K562 (cell line): Measurements from ENCODE around the gene PRKCSH. TPM values are rescaled to one million over a fixed set of nuclear protein-coding genes. Genes with fewer than 3 reads are reported as not detected.

Experiments used
- C11orf30 ChIP-seq: fragments of 450-650 bp; IDR thresholded peaks from 2 replicates; pipeline ENCODE4 v1.6.1; 2016; ENCODE audit warnings: low read depth, mild to moderate bottlenecking
- ETV6 ChIP-seq, 3 experiments: fragments of 150-350 bp in 1 of 3; sonication (generic) in 1 of 3; formaldehyde crosslinking in 1 of 3; IDR thresholded peaks; 2 replicates each; pipeline versions ENCODE4 v1.6.1 to v1.8.0; 2014 to 2022; ENCODE audit warnings: borderline replicate concordance in 2 of 3, low read depth in 2 of 3, antibody characterized with exemption in 1 of 3, low read length in 1 of 3, mild to moderate bottlenecking in 1 of 3, missing genetic modification reagents in 1 of 3
- FOSL1 ChIP-seq: fragments of 200-800 bp; sonication (Bioruptor generic); conservative IDR thresholded peaks from 2 replicates; pipeline ENCODE4 v1.6.1; 2016; ENCODE audit warnings: missing genetic modification characterization, missing compliant biosample characterization
- GABPB2 ChIP-seq: fragments of 250-450 bp; sonication (Bioruptor Pico); conservative IDR thresholded peaks from 2 replicates; pipeline ENCODE4 v1.5.1; 2021; ENCODE audit warnings: mild to moderate bottlenecking
- HDAC1 ChIP-seq, 2 experiments: fragments of 450-650 bp; IDR thresholded peaks; 2 replicates each; pipeline ENCODE4 v1.6.1; 2016 to 2017; ENCODE audit warnings: inconsistent platforms in 1 of 2, mild to moderate bottlenecking in 1 of 2, moderate library complexity in 1 of 2
- MCM2 ChIP-seq: fragments of 450-650 bp; IDR thresholded peaks from 2 replicates; pipeline ENCODE4 v1.6.1; 2017; ENCODE audit warnings: low read depth, mild to moderate bottlenecking
- MCM3 ChIP-seq: fragments of 450-650 bp; IDR thresholded peaks from 2 replicates; pipeline ENCODE4 v1.6.1; 2016
- RBM25 ChIP-seq: fragments of 200-400 bp; formaldehyde crosslinking; IDR thresholded peaks from 2 replicates; pipeline ENCODE4 v1.6.1; 2018; ENCODE audit warnings: low read length, low read depth, moderate library complexity; ENCODE audit not compliant: severe bottlenecking
- XRCC4 ChIP-seq: IDR thresholded peaks from one replicate; pipeline ENCODE4 v1.6.1; 2011; ENCODE audit not compliant: insufficient read depth, insufficient read length; ENCODE audit errors: extremely low read depth
- YY1 ChIP-seq, 3 experiments: IDR thresholded peaks; 2 replicates each; pipeline ENCODE4 v1.6.1; 2011; ENCODE audit warnings: low read length in 2 of 3, mild to moderate bottlenecking in 2 of 3, moderate library complexity in 2 of 3, borderline replicate concordance in 1 of 3, control low read depth in 1 of 3, low read depth in 1 of 3; ENCODE audit not compliant: insufficient read depth in 3 of 3, insufficient replicate concordance in 2 of 3, control insufficient read depth in 1 of 3, insufficient read length in 1 of 3; ENCODE audit errors: extremely low read depth in 1 of 3
- ZNF3 ChIP-seq: fragments of 250-450 bp; sonication (Bioruptor Pico); IDR thresholded peaks from 2 replicates; pipeline ENCODE4 v1.5.0; 2021; ENCODE audit warnings: mild to moderate bottlenecking, moderate library complexity
- ZNF668 ChIP-seq: fragments of 250-450 bp; sonication (Bioruptor Pico); IDR thresholded peaks from 2 replicates; pipeline ENCODE4 v1.8.0; 2022; ENCODE audit warnings: mild to moderate bottlenecking, inconsistent platforms
- polyA plus RNA-seq, 8 experiments: library from polyadenylated mRNA; depleted of rRNA in 4 of 8; stranded (reverse) in 5 of 8; unstranded in 3 of 8; fragments of >200 nt; fragmentation: Nextera tagmentation in 2 of 8; fragmentation: Illumina TruSeq in 1 of 8; extraction: Ambion mirVana in 2 of 8; extraction: Trizol in 1 of 8; gene quantifications; 2 replicates each; pipeline versions ENCODE4 v1.2.1 to v1.2.3, GENCODE V29; 2011 to 2014; ENCODE audit warnings: inconsistent platforms in 1 of 8, missing spikeins in 1 of 8
- total RNA-seq, 7 experiments: library from RNA; depleted of rRNA in 6 of 7; stranded (reverse); fragments of >200 nt in 6 of 7; fragmentation: Illumina TruSeq in 2 of 7; extraction: Trizol in 2 of 7; gene quantifications; 2 replicates each; pipeline versions ENCODE4 v1.2.1 to v1.2.3, GENCODE V29; 2011 to 2021; ENCODE audit warnings: low replicate concordance in 1 of 7
- TF ChIP-seq, protein P1 (sequence below): IDR thresholded peaks from 3 replicates; pipeline ENCODE4 v1.6.1; 2011; ENCODE audit warnings: borderline replicate concordance, mild to moderate bottlenecking; ENCODE audit not compliant: insufficient read length, insufficient read depth
- TF ChIP-seq, protein P2 (sequence below): fragments of 200-400 bp; formaldehyde crosslinking; IDR thresholded peaks from 2 replicates; pipeline ENCODE4 v1.6.1; 2017; ENCODE audit warnings: mild to moderate bottlenecking, low read depth, low read length, moderate library complexity
- TF ChIP-seq, protein P3 (sequence below): sonication (generic); formaldehyde crosslinking; IDR thresholded peaks from 2 replicates; pipeline ENCODE4 v1.9.0; 2022; ENCODE audit warnings: mild to moderate bottlenecking, missing genetic modification reagents
- TF ChIP-seq, protein P4 (sequence below), 3 experiments: IDR thresholded peaks in 2 of 3; conservative IDR thresholded peaks in 1 of 3; 2 replicates each; pipeline ENCODE4 v1.5.1; 2011 to 2012; ENCODE audit warnings: low read length in 3 of 3, mild to moderate bottlenecking in 3 of 3, control low read depth in 2 of 3, improper control_type of control experiment in 1 of 3, inconsistent platforms in 1 of 3, low read depth in 1 of 3, mixed read lengths in 1 of 3, moderate library complexity in 1 of 3; ENCODE audit not compliant: insufficient read depth in 2 of 3
- TF ChIP-seq, protein P5 (sequence below): IDR thresholded peaks from 2 replicates; pipeline ENCODE4 v1.6.1; 2014; ENCODE audit warnings: antibody characterized with exemption
- TF ChIP-seq, protein P6 (sequence below): sonication (generic); formaldehyde crosslinking; IDR thresholded peaks from 2 replicates; pipeline ENCODE4 v1.8.0; 2022; ENCODE audit warnings: mild to moderate bottlenecking, missing genetic modification reagents

PRKCSH gene
- total and polyA plus RNA-seq, 9 of the 15 experiments (the other 6 are each of a cell fraction or from before 2014, with no cell fraction given) = 2.3 to 297 (median 48.1) TPM

DNA sequence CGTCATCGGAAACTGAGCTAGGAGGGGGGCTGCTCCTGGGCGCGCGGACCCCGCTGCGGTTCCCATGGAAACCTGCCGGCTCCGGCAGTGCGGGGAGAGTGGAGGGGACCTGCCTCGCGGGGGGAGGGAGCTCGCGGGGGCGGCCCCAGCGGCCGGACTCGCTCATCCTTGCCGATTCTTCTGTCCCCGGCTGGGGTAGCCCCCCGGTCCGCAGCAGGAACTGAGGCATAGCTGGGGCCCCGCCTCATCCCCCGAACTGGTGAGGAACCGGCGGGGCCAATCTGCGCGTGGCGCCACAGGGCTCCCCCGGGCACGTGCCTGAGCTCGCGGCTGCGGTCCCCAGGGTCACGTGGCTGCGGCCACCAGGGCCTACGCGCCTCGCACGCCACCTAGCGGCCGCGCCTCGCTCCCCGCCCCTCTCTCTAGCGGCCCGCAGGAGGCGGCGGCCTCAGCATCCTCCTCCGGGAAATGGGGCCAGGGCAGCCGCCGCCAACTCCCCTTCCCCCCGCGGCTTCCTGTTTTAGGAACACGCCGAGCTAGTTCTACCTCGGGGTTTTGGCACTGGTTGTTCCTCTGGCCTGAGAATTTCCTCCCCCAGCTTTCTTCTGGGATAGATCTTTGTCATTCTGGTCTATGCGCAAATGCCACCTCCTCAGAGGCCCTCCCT lies 47.1 kb downstream of the PRKCSH start (continued):
- no peak for TF ChIP-seq MCM3
- TF ChIP-seq, protein P1, sequence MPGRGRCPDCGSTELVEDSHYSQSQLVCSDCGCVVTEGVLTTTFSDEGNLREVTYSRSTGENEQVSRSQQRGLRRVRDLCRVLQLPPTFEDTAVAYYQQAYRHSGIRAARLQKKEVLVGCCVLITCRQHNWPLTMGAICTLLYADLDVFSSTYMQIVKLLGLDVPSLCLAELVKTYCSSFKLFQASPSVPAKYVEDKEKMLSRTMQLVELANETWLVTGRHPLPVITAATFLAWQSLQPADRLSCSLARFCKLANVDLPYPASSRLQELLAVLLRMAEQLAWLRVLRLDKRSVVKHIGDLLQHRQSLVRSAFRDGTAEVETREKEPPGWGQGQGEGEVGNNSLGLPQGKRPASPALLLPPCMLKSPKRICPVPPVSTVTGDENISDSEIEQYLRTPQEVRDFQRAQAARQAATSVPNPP = no peak
- TF ChIP-seq, protein P2, sequence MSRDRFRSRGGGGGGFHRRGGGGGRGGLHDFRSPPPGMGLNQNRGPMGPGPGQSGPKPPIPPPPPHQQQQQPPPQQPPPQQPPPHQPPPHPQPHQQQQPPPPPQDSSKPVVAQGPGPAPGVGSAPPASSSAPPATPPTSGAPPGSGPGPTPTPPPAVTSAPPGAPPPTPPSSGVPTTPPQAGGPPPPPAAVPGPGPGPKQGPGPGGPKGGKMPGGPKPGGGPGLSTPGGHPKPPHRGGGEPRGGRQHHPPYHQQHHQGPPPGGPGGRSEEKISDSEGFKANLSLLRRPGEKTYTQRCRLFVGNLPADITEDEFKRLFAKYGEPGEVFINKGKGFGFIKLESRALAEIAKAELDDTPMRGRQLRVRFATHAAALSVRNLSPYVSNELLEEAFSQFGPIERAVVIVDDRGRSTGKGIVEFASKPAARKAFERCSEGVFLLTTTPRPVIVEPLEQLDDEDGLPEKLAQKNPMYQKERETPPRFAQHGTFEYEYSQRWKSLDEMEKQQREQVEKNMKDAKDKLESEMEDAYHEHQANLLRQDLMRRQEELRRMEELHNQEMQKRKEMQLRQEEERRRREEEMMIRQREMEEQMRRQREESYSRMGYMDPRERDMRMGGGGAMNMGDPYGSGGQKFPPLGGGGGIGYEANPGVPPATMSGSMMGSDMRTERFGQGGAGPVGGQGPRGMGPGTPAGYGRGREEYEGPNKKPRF = no peak
- TF ChIP-seq ZNF668 (CRISPR knock-in tag) = 0 out of 2 replicates have a peak, but pooled peaks have one; percentile 45
- TF ChIP-seq ZNF3 = no peak
- no peak for TF ChIP-seq XRCC4
- no peak for TF ChIP-seq C11orf30
- TF ChIP-seq RBM25 = peak; percentile 100
- TF ChIP-seq, protein P3, sequence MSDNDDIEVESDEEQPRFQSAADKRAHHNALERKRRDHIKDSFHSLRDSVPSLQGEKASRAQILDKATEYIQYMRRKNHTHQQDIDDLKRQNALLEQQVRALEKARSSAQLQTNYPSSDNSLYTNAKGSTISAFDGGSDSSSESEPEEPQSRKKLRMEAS (CRISPR knock-in tag) = peak; percentile 100
- TF ChIP-seq, protein P4, sequence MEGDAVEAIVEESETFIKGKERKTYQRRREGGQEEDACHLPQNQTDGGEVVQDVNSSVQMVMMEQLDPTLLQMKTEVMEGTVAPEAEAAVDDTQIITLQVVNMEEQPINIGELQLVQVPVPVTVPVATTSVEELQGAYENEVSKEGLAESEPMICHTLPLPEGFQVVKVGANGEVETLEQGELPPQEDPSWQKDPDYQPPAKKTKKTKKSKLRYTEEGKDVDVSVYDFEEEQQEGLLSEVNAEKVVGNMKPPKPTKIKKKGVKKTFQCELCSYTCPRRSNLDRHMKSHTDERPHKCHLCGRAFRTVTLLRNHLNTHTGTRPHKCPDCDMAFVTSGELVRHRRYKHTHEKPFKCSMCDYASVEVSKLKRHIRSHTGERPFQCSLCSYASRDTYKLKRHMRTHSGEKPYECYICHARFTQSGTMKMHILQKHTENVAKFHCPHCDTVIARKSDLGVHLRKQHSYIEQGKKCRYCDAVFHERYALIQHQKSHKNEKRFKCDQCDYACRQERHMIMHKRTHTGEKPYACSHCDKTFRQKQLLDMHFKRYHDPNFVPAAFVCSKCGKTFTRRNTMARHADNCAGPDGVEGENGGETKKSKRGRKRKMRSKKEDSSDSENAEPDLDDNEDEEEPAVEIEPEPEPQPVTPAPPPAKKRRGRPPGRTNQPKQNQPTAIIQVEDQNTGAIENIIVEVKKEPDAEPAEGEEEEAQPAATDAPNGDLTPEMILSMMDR (IDR thresholded peaks at IDR 0.05 in 2 of 3, conservative IDR thresholded peaks at IDR 0.05 in 1 of 3; ENCODE audit: insufficient read depth in 2 of 3, low read depth in 1 of 3, low read length in 3 of 3) = peak; percentile 91 to 97 (median 95)
- no peak for TF ChIP-seq MCM2
- TF ChIP-seq GABPB2 (CRISPR knock-in tag) = no peak
- peak in 1 of 2 experiments; percentile 93; a peak in 2 of 4 replicates for TF ChIP-seq HDAC1 (IDR thresholded peaks at IDR 0.05)
- no peak for TF ChIP-seq ETV6 (IDR thresholded peaks at IDR 0.05; ENCODE audit: borderline replicate concordance in 1 of 2, low read depth in 2 of 2, low read length in 1 of 2)
- TF ChIP-seq ETV6 (CRISPR knock-in tag; IDR thresholded peaks at IDR 0.05; ENCODE audit: borderline replicate concordance) = peak; percentile 97; the same call in 1 of the 2 replicates
- TF ChIP-seq, protein P5, sequence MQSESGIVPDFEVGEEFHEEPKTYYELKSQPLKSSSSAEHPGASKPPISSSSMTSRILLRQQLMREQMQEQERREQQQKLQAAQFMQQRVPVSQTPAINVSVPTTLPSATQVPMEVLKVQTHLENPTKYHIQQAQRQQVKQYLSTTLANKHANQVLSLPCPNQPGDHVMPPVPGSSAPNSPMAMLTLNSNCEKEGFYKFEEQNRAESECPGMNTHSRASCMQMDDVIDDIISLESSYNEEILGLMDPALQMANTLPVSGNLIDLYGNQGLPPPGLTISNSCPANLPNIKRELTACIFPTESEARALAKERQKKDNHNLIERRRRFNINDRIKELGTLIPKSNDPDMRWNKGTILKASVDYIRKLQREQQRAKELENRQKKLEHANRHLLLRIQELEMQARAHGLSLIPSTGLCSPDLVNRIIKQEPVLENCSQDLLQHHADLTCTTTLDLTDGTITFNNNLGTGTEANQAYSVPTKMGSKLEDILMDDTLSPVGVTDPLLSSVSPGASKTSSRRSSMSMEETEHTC = peak; percentile 96
- TF ChIP-seq, protein P6, sequence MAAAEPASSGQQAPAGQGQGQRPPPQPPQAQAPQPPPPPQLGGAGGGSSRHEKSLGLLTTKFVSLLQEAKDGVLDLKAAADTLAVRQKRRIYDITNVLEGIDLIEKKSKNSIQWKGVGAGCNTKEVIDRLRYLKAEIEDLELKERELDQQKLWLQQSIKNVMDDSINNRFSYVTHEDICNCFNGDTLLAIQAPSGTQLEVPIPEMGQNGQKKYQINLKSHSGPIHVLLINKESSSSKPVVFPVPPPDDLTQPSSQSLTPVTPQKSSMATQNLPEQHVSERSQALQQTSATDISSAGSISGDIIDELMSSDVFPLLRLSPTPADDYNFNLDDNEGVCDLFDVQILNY (CRISPR knock-in tag) = peak; percentile 99
- peak in 2 of 3 experiments; percentile 40 to 68 for TF ChIP-seq YY1 (IDR thresholded peaks at IDR 0.05; ENCODE audit: borderline replicate concordance in 1 of 3, control insufficient read depth in 1 of 3, extremely low read depth in 1 of 3, insufficient read depth in 3 of 3, insufficient read length in 1 of 3, insufficient replicate concordance in 2 of 3, low read depth in 1 of 3, low read length in 2 of 3)
- TF ChIP-seq FOSL1 = peak; percentile 43; the same call in 1 of the 2 replicates
